GM12878 (cell line): ENCODE results near the gene CARS2. TPM values are rescaled to one million over a fixed set of nuclear protein-coding genes. Genes with fewer than 3 reads are reported as not detected.
A peak's percentile ranks its signal among the peaks of the same experiment; 100 is the strongest.

Experiments used
- BACH1 ChIP-seq: fragments of 450-650 bp; IDR thresholded peaks from 2 replicates; pipeline ENCODE4 v1.6.1; 2017; ENCODE audit warnings: mild to moderate bottlenecking, borderline replicate concordance
- CEBPB ChIP-seq, 2 experiments: fragments of 150-350 bp in 1 of 2; IDR thresholded peaks; 2 replicates each; pipeline ENCODE4 v1.6.1; 2012 to 2014; ENCODE audit warnings: low read depth in 2 of 2, low read length in 2 of 2, borderline replicate concordance in 1 of 2, inconsistent platforms in 1 of 2
- CHD2 ChIP-seq: IDR thresholded peaks from 2 replicates; pipeline ENCODE4 v1.6.1; 2011; ENCODE audit warnings: low read depth, low read length, improper control_type of control experiment, borderline replicate concordance
- ETV6 ChIP-seq, 2 experiments: fragments of 450-650 bp in 1 of 2; IDR thresholded peaks in 1 of 2; conservative IDR thresholded peaks in 1 of 2; 2 replicates each; pipeline ENCODE4 v1.6.1; 2014; ENCODE audit warnings: antibody characterized with exemption in 1 of 2, borderline replicate concordance in 1 of 2, low read depth in 1 of 2, mild to moderate bottlenecking in 1 of 2, moderate library complexity in 1 of 2
- FOS ChIP-seq: IDR thresholded peaks from 3 replicates; pipeline ENCODE4 v1.6.1; 2011; ENCODE audit warnings: borderline replicate concordance; ENCODE audit not compliant: insufficient read length; ENCODE audit errors: extremely low read depth
- GABPA ChIP-seq: IDR thresholded peaks from 2 replicates; pipeline ENCODE4 v1.6.1; 2014; ENCODE audit warnings: antibody characterized with exemption, low read depth, mild to moderate bottlenecking, inconsistent platforms
- HDGF ChIP-seq: fragments of 450-650 bp; IDR thresholded peaks from 2 replicates; pipeline ENCODE4 v1.6.1; 2016; ENCODE audit warnings: antibody characterized with exemption
- IRF4 ChIP-seq: IDR thresholded peaks from 2 replicates; pipeline ENCODE4 v1.6.1; 2011; ENCODE audit warnings: low read depth, low read length
- LARP7 ChIP-seq: fragments of 450-650 bp; IDR thresholded peaks from 2 replicates; pipeline ENCODE4 v1.6.1; 2017; ENCODE audit warnings: mild to moderate bottlenecking
- MTA2 ChIP-seq: fragments of 450-650 bp; IDR thresholded peaks from 2 replicates; pipeline ENCODE4 v1.6.1; 2016; ENCODE audit warnings: low read depth, mild to moderate bottlenecking, moderate library complexity
- NRF1 ChIP-seq: conservative IDR thresholded peaks from 2 replicates; pipeline ENCODE4 v1.6.1; 2011; ENCODE audit warnings: mild to moderate bottlenecking, low read depth, low read length, improper control_type of control experiment
- PAX8 ChIP-seq: fragments of 450-650 bp; IDR thresholded peaks from 2 replicates; pipeline ENCODE4 v1.6.1; 2017; ENCODE audit warnings: mild to moderate bottlenecking, moderate library complexity
- POLR2A ChIP-seq: IDR thresholded peaks from 2 replicates; pipeline ENCODE4 v1.6.1; 2011; ENCODE audit warnings: low read depth, mild to moderate bottlenecking, low read length
- RAD51 ChIP-seq: fragments of 450-650 bp; IDR thresholded peaks from 2 replicates; pipeline ENCODE4 v1.6.1; 2016; ENCODE audit warnings: moderate library complexity, mild to moderate bottlenecking, inconsistent platforms
- SIX5 ChIP-seq: IDR thresholded peaks from 2 replicates; pipeline ENCODE4 v1.6.1; 2011; ENCODE audit warnings: mild to moderate bottlenecking, low read depth, low read length, moderate library complexity; ENCODE audit not compliant: severe bottlenecking
- TCF7 ChIP-seq: IDR thresholded peaks from 2 replicates; pipeline ENCODE4 v1.6.1; 2014; ENCODE audit warnings: antibody characterized with exemption, borderline replicate concordance
- YBX1 ChIP-seq: fragments of 450-650 bp; IDR thresholded peaks from 2 replicates; pipeline ENCODE4 v1.6.1; 2016; ENCODE audit warnings: antibody characterized with exemption
- YY1 ChIP-seq: IDR thresholded peaks from 2 replicates; pipeline ENCODE4 v1.6.1; 2011; ENCODE audit warnings: low read depth, mild to moderate bottlenecking, low read length
- ZNF217 ChIP-seq: fragments of 450-650 bp; IDR thresholded peaks from 2 replicates; pipeline ENCODE4 v1.6.1; 2017; ENCODE audit warnings: antibody characterized with exemption, mild to moderate bottlenecking
- polyA plus RNA-seq, 11 experiments: library from polyadenylated mRNA; depleted of rRNA in 4 of 11; unstranded in 6 of 11; stranded (reverse) in 5 of 11; fragments of >200 nt; fragmentation: Nextera tagmentation in 4 of 11; fragmentation: Illumina TruSeq in 1 of 11; extraction: Ambion mirVana in 4 of 11; extraction: Trizol in 1 of 11; gene quantifications; 1 replicate in 1 of 11; 2 replicates in 10 of 11; pipeline versions ENCODE4 v1.2.1 to v1.2.3, GENCODE V29; 2011 to 2016; ENCODE audit warnings: inconsistent platforms in 2 of 11, missing spikeins in 2 of 11, low read depth in 1 of 11
- total RNA-seq, 4 experiments: library from RNA; depleted of rRNA in 3 of 4; stranded (reverse); fragments of >200 nt in 3 of 4; fragmentation: Illumina TruSeq in 1 of 4; extraction: Trizol in 1 of 4; gene quantifications; 2 replicates each; pipeline versions ENCODE4 v1.2.1 to v1.2.3, GENCODE V29; 2013 to 2021
- TF ChIP-seq, protein P1 (sequence below), 3 experiments: IDR thresholded peaks in 2 of 3; conservative IDR thresholded peaks in 1 of 3; 2 replicates each; pipeline ENCODE4 v1.5.1; 2011; ENCODE audit warnings: low read depth in 3 of 3, low read length in 3 of 3, mild to moderate bottlenecking in 3 of 3, control low read depth in 2 of 3, moderate library complexity in 2 of 3, inconsistent platforms in 1 of 3, mixed read lengths in 1 of 3; ENCODE audit not compliant: control insufficient read depth in 2 of 3, insufficient read depth in 1 of 3; ENCODE audit errors: extremely low read depth in 1 of 3
- TF ChIP-seq, protein P2 (sequence below): fragments of 450-650 bp; IDR thresholded peaks from 2 replicates; pipeline ENCODE4 v1.6.1; 2018; ENCODE audit warnings: mild to moderate bottlenecking, low read depth, moderate library complexity; ENCODE audit not compliant: partially characterized antibody
- TF ChIP-seq, protein P3 (sequence below): fragments of 450-650 bp; IDR thresholded peaks from 2 replicates; pipeline ENCODE4 v1.6.1; 2017; ENCODE audit warnings: mild to moderate bottlenecking
- TF ChIP-seq, protein P4 (sequence below): IDR thresholded peaks from 2 replicates; pipeline ENCODE4 v1.6.1; 2012; ENCODE audit warnings: low read depth, low read length, improper control_type of control experiment

CARS2 gene
- total and polyA plus RNA-seq, 10 of the 15 experiments (the other 5 are each of a cell fraction or from before 2014, with no cell fraction given) = 4.2 to 101 (median 61.5) TPM

DNA sequence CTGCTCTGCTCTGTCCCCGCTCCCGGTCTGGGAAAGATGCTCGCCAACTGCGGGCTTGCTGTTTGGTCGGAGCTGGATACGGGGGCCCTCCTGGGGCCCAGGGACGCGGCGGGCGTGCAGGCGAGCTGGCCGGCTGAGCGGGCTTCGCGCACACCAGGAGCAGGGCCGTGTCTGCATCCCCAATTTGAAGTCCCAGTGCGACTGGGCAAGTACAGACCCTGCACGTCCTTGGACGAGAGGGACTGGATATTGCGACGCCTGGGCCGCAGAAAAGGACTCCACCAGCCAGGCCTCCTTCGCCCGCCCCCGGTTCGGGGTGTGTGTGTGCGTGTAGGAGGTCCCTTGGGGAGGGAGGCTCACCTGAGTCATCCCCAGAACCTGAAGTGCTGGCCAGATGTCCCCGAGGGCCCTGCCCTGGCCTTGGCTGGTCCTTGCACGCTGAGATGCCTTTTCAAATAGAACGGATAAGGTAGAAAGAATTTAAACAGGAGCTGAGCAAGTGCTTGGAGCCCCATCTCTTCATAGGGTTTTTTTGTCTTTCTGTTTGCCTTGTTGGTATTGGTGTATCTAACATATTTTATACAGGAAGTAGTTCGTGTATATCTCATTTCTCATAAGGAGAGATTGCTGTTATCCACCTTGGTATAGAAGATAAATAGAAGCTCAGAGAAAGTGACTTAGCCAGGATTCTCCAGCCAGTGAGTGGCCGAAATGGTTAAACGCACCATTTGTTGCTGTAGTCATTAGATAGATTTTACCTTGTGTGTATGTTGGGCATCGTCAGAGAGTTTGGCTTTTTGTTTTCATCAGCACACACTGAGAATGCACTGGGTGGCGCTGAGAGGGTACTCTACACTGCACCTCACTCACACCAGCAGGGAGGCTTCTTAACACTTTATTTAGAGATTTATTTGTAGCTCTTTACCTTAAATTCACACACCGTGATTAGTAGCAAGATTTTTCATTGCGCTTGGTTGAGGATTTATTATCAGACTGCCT, 89.5 kb downstream of the CARS2 start (continued):
- TF ChIP-seq, protein P1, sequence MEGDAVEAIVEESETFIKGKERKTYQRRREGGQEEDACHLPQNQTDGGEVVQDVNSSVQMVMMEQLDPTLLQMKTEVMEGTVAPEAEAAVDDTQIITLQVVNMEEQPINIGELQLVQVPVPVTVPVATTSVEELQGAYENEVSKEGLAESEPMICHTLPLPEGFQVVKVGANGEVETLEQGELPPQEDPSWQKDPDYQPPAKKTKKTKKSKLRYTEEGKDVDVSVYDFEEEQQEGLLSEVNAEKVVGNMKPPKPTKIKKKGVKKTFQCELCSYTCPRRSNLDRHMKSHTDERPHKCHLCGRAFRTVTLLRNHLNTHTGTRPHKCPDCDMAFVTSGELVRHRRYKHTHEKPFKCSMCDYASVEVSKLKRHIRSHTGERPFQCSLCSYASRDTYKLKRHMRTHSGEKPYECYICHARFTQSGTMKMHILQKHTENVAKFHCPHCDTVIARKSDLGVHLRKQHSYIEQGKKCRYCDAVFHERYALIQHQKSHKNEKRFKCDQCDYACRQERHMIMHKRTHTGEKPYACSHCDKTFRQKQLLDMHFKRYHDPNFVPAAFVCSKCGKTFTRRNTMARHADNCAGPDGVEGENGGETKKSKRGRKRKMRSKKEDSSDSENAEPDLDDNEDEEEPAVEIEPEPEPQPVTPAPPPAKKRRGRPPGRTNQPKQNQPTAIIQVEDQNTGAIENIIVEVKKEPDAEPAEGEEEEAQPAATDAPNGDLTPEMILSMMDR (IDR thresholded peaks at IDR 0.05 in 2 of 3, conservative IDR thresholded peaks at IDR 0.05 in 1 of 3; ENCODE audit: control insufficient read depth in 2 of 3, extremely low read depth in 1 of 3, insufficient read depth in 1 of 3, low read depth in 3 of 3, low read length in 3 of 3) = peak; percentile 22 to 56 (median 40); a peak in 4 of 6 replicates
- TF ChIP-seq SIX5 = no peak
- no peak for TF ChIP-seq ZNF217
- no peak for TF ChIP-seq GABPA
- no peak for TF ChIP-seq FOS
- no peak for TF ChIP-seq RAD51
- TF ChIP-seq TCF7 = no peak
- TF ChIP-seq CHD2 = no peak
- TF ChIP-seq ETV6 (conservative IDR thresholded peaks at IDR 0.05 in 1 of 2, IDR thresholded peaks at IDR 0.05 in 1 of 2; ENCODE audit: borderline replicate concordance in 1 of 2, low read depth in 1 of 2) = no peak
- no peak for TF ChIP-seq YBX1
- peak; percentile 13; the same call in 1 of the 2 replicates for TF ChIP-seq BACH1
- 0 out of 2 replicates have a peak, but pooled peaks have one; percentile 14 for TF ChIP-seq HDGF
- TF ChIP-seq, protein P2, sequence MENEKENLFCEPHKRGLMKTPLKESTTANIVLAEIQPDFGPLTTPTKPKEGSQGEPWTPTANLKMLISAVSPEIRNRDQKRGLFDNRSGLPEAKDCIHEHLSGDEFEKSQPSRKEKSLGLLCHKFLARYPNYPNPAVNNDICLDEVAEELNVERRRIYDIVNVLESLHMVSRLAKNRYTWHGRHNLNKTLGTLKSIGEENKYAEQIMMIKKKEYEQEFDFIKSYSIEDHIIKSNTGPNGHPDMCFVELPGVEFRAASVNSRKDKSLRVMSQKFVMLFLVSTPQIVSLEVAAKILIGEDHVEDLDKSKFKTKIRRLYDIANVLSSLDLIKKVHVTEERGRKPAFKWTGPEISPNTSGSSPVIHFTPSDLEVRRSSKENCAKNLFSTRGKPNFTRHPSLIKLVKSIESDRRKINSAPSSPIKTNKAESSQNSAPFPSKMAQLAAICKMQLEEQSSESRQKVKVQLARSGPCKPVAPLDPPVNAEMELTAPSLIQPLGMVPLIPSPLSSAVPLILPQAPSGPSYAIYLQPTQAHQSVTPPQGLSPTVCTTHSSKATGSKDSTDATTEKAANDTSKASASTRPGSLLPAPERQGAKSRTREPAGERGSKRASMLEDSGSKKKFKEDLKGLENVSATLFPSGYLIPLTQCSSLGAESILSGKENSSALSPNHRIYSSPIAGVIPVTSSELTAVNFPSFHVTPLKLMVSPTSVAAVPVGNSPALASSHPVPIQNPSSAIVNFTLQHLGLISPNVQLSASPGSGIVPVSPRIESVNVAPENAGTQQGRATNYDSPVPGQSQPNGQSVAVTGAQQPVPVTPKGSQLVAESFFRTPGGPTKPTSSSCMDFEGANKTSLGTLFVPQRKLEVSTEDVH = no peak
- TF ChIP-seq IRF4 = peak; percentile 52; the same call in 1 of the 2 replicates
- TF ChIP-seq NRF1 = no peak
- TF ChIP-seq CEBPB (IDR thresholded peaks at IDR 0.05; ENCODE audit: borderline replicate concordance in 1 of 2, low read depth in 2 of 2, low read length in 2 of 2) = no peak
- TF ChIP-seq, protein P3, sequence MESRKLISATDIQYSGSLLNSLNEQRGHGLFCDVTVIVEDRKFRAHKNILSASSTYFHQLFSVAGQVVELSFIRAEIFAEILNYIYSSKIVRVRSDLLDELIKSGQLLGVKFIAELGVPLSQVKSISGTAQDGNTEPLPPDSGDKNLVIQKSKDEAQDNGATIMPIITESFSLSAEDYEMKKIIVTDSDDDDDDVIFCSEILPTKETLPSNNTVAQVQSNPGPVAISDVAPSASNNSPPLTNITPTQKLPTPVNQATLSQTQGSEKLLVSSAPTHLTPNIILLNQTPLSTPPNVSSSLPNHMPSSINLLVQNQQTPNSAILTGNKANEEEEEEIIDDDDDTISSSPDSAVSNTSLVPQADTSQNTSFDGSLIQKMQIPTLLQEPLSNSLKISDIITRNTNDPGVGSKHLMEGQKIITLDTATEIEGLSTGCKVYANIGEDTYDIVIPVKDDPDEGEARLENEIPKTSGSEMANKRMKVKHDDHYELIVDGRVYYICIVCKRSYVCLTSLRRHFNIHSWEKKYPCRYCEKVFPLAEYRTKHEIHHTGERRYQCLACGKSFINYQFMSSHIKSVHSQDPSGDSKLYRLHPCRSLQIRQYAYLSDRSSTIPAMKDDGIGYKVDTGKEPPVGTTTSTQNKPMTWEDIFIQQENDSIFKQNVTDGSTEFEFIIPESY = no peak
- peak; percentile 47; the same call in 1 of the 2 replicates for TF ChIP-seq YY1
- TF ChIP-seq, protein P4, sequence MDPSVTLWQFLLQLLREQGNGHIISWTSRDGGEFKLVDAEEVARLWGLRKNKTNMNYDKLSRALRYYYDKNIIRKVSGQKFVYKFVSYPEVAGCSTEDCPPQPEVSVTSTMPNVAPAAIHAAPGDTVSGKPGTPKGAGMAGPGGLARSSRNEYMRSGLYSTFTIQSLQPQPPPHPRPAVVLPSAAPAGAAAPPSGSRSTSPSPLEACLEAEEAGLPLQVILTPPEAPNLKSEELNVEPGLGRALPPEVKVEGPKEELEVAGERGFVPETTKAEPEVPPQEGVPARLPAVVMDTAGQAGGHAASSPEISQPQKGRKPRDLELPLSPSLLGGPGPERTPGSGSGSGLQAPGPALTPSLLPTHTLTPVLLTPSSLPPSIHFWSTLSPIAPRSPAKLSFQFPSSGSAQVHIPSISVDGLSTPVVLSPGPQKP = no peak
- TF ChIP-seq POLR2A = peak; percentile 69
- no peak for TF ChIP-seq LARP7
- TF ChIP-seq MTA2 = no peak
- TF ChIP-seq PAX8 = no peak
